ENCODE measurements around the gene CRAMP1.

CRAMP1 gene

GRCh38 chr16:1650131-1650530, 38.0 kb downstream of the CRAMP1 start:
- no peak overlapping the region for H3K27ac ChIP-seq
- ChIA-PET CTCF (interaction anchor here (0.7 to 1.1 kb wide), 3 partner anchors 8 to 819 kb away, joined by 3 to 6 read pairs (median 4); partner anchors contain the start of gene MAPK8IP3), POLR2A (ENCODE audit: low non-redundant PET) (no interaction called here)
- TF ChIP-seq CTCF (conservative IDR thresholded peaks at IDR 0.05; ENCODE audit: low read depth), result no peak
- DNase-seq (ENCODE audit: low spot score), result no peak

GRCh38 chr16:1651094-1651973, 39.2 kb downstream of the CRAMP1 start:
- ChIA-PET CTCF (no interaction called here), POLR2A (ENCODE audit: low non-redundant PET) (no interaction called here)
- no peak for DNase-seq (ENCODE audit: low spot score)
- H3K27ac ChIP-seq, result 0 out of 2 replicates have a peak overlapping the region, but pooled peaks have one; percentile 13
- TF ChIP-seq CTCF (conservative IDR thresholded peaks at IDR 0.05; ENCODE audit: low read depth), result no peak

GRCh38 chr16:1651974-1652312, 39.8 kb downstream of the CRAMP1 start:
- ChIA-PET CTCF (no interaction called here), POLR2A (ENCODE audit: low non-redundant PET) (no interaction called here)
- no peak for TF ChIP-seq CTCF (conservative IDR thresholded peaks at IDR 0.05; ENCODE audit: low read depth)
- no peak overlapping the region for H3K27ac ChIP-seq
- DNase-seq (ENCODE audit: low spot score), result no peak

GRCh38 chr16:1653023-1653422, 40.9 kb downstream of the CRAMP1 start:
- ChIA-PET POLR2A (ENCODE audit: low non-redundant PET) (no interaction called here), CTCF (no interaction called here)
- no peak for TF ChIP-seq CTCF (conservative IDR thresholded peaks at IDR 0.05; ENCODE audit: low read depth)
- H3K27ac ChIP-seq, result no peak overlapping the region
- DNase-seq (ENCODE audit: low spot score), result no peak

GRCh38 chr16:1654505-1655268, 42.5 kb downstream of the CRAMP1 start:
- ChIA-PET POLR2A (ENCODE audit: low non-redundant PET) (no interaction called here), CTCF (no interaction called here)
- no peak for DNase-seq (ENCODE audit: low spot score)
- H3K27ac ChIP-seq, result no peak overlapping the region
- TF ChIP-seq CTCF (conservative IDR thresholded peaks at IDR 0.05; ENCODE audit: low read depth), result no peak

GRCh38 chr16:1655269-1655807, 43.2 kb downstream of the CRAMP1 start:
- CTCF ChIA-PET, result no interaction called here
- POLR2A ChIA-PET (ENCODE audit: low non-redundant PET), result no interaction called here
- no peak for TF ChIP-seq CTCF (conservative IDR thresholded peaks at IDR 0.05; ENCODE audit: low read depth)
- DNase-seq (ENCODE audit: low spot score), result no peak
- no peak overlapping the region for H3K27ac ChIP-seq

All from RWPE1 (cell line).